IMR-90 (cell line): ENCODE data around the gene GRAP. TPM values are rescaled to one million over a fixed set of nuclear protein-coding genes. Genes with fewer than 3 reads are reported as not detected.
"Not testable (repeated sequence)": the region's sequence is repeated elsewhere in the genome, so short reads cannot be mapped to it uniquely, and the experiment has no call there.

Experiments
- ATAC-seq: fragments of 200-7000 bp; cut with Tn5 transposase; 2 replicates; pipeline ENCODE4 v1.9.1; 2020; ENCODE audit warnings: low read depth, mild to moderate bottlenecking, moderate library complexity
- BruUV-seq: library from RNA; stranded (reverse); fragments of 400-500 nt; replicated peaks from 2 replicates; lab custom pipeline; 2021; lab: Mats Ljungman, UMichigan
- CTCF ChIA-PET: fragments of 300-600 bp; formaldehyde crosslinking; extraction: SDS; loops from one replicate; lab custom pipeline; 2021; ENCODE audit warnings: antibody characterized with exemption; lab: Yijun Ruan, JAX
- POLR2A ChIA-PET: fragments of 300-600 bp; sonication (Branson Sonifier 250); formaldehyde crosslinking; loops from one replicate; lab custom pipeline; 2022; ENCODE audit warnings: antibody characterized with exemption; ENCODE audit not compliant: unreplicated experiment; lab: Charles Lee
- DNase-seq: peaks from one replicate; pipeline ENCODE4 v3.0.0; 2013
- H2AFZ ChIP-seq: replicated peaks from 2 replicates; pipeline ENCODE3; 2013; ENCODE audit warnings: low read length, mild to moderate bottlenecking; ENCODE audit not compliant: poor library complexity
- H2AK5ac ChIP-seq: 2 replicates; pipeline ENCODE4 v1.6.1; 2013; ENCODE audit warnings: low read depth, low read length, inconsistent platforms
- H2AK9ac ChIP-seq: replicated peaks from 2 replicates; pipeline ENCODE3; 2013; ENCODE audit warnings: mild to moderate bottlenecking, low read depth, low read length, moderate library complexity; ENCODE audit not compliant: poor library complexity
- H2BK120ac ChIP-seq: 2 replicates; pipeline ENCODE4 v1.6.1; 2013; ENCODE audit warnings: low read depth, low read length, inconsistent platforms
- H2BK15ac ChIP-seq: 3 replicates; pipeline ENCODE4 v1.6.1; 2013; ENCODE audit warnings: low read depth, low read length, inconsistent platforms
- H2BK20ac ChIP-seq: 2 replicates; pipeline ENCODE4 v1.6.1; 2013; ENCODE audit warnings: low read depth, mild to moderate bottlenecking, inconsistent platforms, low read length, moderate library complexity
- H2BK5ac ChIP-seq: 2 replicates; pipeline ENCODE4 v1.6.1; 2013; ENCODE audit warnings: mild to moderate bottlenecking, low read depth, low read length, inconsistent platforms; ENCODE audit not compliant: poor library complexity, severe bottlenecking
- H3K14ac ChIP-seq: replicated peaks from 2 replicates; pipeline ENCODE4 v1.6.1; 2013; ENCODE audit warnings: low read depth, low read length, inconsistent platforms
- H3K18ac ChIP-seq: 2 replicates; pipeline ENCODE4 v1.6.1; 2013; ENCODE audit warnings: low read depth, low read length, control low read depth
- H3K23ac ChIP-seq: 2 replicates; pipeline ENCODE4 v1.6.1; 2013; ENCODE audit warnings: low read depth, low read length, inconsistent platforms
- H3K27ac ChIP-seq: 2 replicates; pipeline ENCODE4 v1.5.1; 2013; ENCODE audit warnings: mild to moderate bottlenecking, control low read depth, low read length; ENCODE audit not compliant: insufficient read depth
- H3K27me3 ChIP-seq: 2 replicates; pipeline ENCODE4 v1.6.1; 2013; ENCODE audit warnings: low read length; ENCODE audit not compliant: control insufficient read depth, insufficient read depth
- H3K36me3 ChIP-seq: 2 replicates; pipeline ENCODE4 v1.6.1; 2013; ENCODE audit warnings: low read length, mixed read lengths; ENCODE audit not compliant: control insufficient read depth, insufficient read depth
- H3K4ac ChIP-seq: 2 replicates; pipeline ENCODE4 v1.6.1; 2013; ENCODE audit warnings: low read depth, low read length, inconsistent platforms
- H3K4me1 ChIP-seq: 2 replicates; pipeline ENCODE4 v1.6.1; 2013; ENCODE audit warnings: low read length, mixed read lengths; ENCODE audit not compliant: control insufficient read depth, insufficient read depth
- H3K4me2 ChIP-seq: 2 replicates; pipeline ENCODE4 v1.6.1; 2013; ENCODE audit warnings: low read depth, mild to moderate bottlenecking, control low read depth, low read length, moderate library complexity
- H3K4me3 ChIP-seq: 2 replicates; pipeline ENCODE4 v1.5.1; 2013; ENCODE audit warnings: low read depth, mild to moderate bottlenecking, control low read depth, low read length, moderate library complexity; ENCODE audit not compliant: insufficient read depth
- H3K56ac ChIP-seq: 2 replicates; pipeline ENCODE4 v1.6.1; 2013; ENCODE audit warnings: low read length, inconsistent platforms; ENCODE audit not compliant: insufficient read depth; ENCODE audit errors: extremely low read depth
- H3K79me1 ChIP-seq, 2 experiments: 2 replicates each; pipeline ENCODE4 v1.6.1; 2013; ENCODE audit warnings: low read length in 2 of 2, inconsistent platforms in 1 of 2, low read depth in 1 of 2
- H3K9ac ChIP-seq: 2 replicates; pipeline ENCODE4 v1.6.1; 2013; ENCODE audit warnings: low read depth, low read length, control low read depth
- H3K9me1 ChIP-seq: 2 replicates; pipeline ENCODE4 v1.6.1; 2013; ENCODE audit warnings: low read length, inconsistent platforms; ENCODE audit not compliant: insufficient read depth
- H3K9me3 ChIP-seq: 2 replicates; pipeline ENCODE4 v1.6.1; 2013; ENCODE audit warnings: low read length; ENCODE audit not compliant: control insufficient read depth, insufficient read depth
- H4K20me1 ChIP-seq: 2 replicates; pipeline ENCODE4 v1.6.1; 2013; ENCODE audit warnings: low read length, inconsistent platforms; ENCODE audit not compliant: insufficient read depth
- H4K5ac ChIP-seq: 2 replicates; pipeline ENCODE4 v1.6.1; 2013; ENCODE audit warnings: mild to moderate bottlenecking, low read depth, low read length, control low read depth
- H4K8ac ChIP-seq, 2 experiments: 2 replicates each; pipeline ENCODE4 v1.6.1; 2013; ENCODE audit warnings: low read depth in 2 of 2, low read length in 2 of 2, control low read depth in 1 of 2, inconsistent platforms in 1 of 2
- H4K91ac ChIP-seq: 2 replicates; pipeline ENCODE4 v1.6.1; 2013; ENCODE audit warnings: low read depth, low read length, inconsistent platforms; ENCODE audit not compliant: insufficient read depth
- WGBS, 2 experiments: methylation state at CpG; one replicate each; pipeline versions ENCODE4 v1.1.5 to v1.1.7; 2013; ENCODE audit warnings: missing lambda C conversion rate in 2 of 2; ENCODE audit not compliant: insufficient read length in 1 of 2; ENCODE audit errors: extremely low coverage in 2 of 2; 5-methylcytosine and 5-hydroxymethylcytosine counted together
- dilution Hi-C: fragments of 300-500 bp; cut with HindIII; formaldehyde crosslinking; loops from one replicate; pipeline ENCODE4 v1.14.3; 2018; ENCODE audit warnings: low sequenced_read_pairs; ENCODE audit not compliant: unreplicated experiment
- in situ Hi-C: fragments of 300-500 bp; cut with MboI; formaldehyde crosslinking; loops from 3 replicates; pipeline ENCODE4 v1.14.3; 2019; ENCODE audit warnings: low sequenced_read_pairs, inconsistent platforms, mixed read lengths
- intact Hi-C: fragments of 100-400 bp; cut with micrococcal nuclease; formaldehyde crosslinking; loops from 2 replicates; pipeline ENCODE4 v1.10.0; 2022
- polyA plus RNA-seq, 3 experiments: library from polyadenylated mRNA; depleted of rRNA; stranded (reverse); fragments of >200 nt; gene quantifications; 2 replicates each; pipeline ENCODE4 v1.2.3, GENCODE V29; 2012; ENCODE audit warnings: low replicate concordance in 1 of 3
- total RNA-seq: library from RNA; depleted of rRNA; stranded (reverse); fragments of >200 nt; gene quantifications from 2 replicates; pipeline ENCODE4 v1.2.3, GENCODE V29; 2012

The GRAP gene
- total and polyA plus RNA-seq, 2 of the 4 experiments (the other 2 are of a cell fraction): under 0.01 to 0.14 TPM

- H4K8ac ChIP-seq, H3K56ac ChIP-seq, H2AFZ ChIP-seq, H3K79me1 ChIP-seq, H2BK5ac ChIP-seq, H3K23ac ChIP-seq, H3K4ac ChIP-seq, H3K14ac ChIP-seq, H4K20me1 ChIP-seq, H2AK5ac ChIP-seq, H3K4me3 ChIP-seq, intact Hi-C loops, in situ Hi-C loops, H2BK15ac ChIP-seq, H2BK20ac ChIP-seq, H4K91ac ChIP-seq, H3K18ac ChIP-seq, H2BK120ac ChIP-seq, H4K5ac ChIP-seq, H3K36me3 ChIP-seq, H3K27ac ChIP-seq, POLR2A ChIA-PET, H3K9ac ChIP-seq, CTCF ChIA-PET, H3K9me1 ChIP-seq, H2AK9ac ChIP-seq, BruUV-seq, dilution Hi-C loops, H3K4me2 ChIP-seq, H3K4me1 ChIP-seq, H3K9me3 ChIP-seq, H3K27me3 ChIP-seq, DNase-seq: not testable (repeated sequence)
- ATAC-seq: peak; percentile 61
- no CpG with 5 or more reads among the region's 5 CpGs for whole genome bisulfite sequencing, 2 experiments
Observed at GRCh38 chr17:19029740-19030139, 17.0 kb downstream of the GRAP start.

GRCh38 chr17:19028671-19029070 lies 18.1 kb downstream of the GRAP start:
- intact Hi-C loops, H3K14ac ChIP-seq, H4K8ac ChIP-seq, H2BK120ac ChIP-seq, DNase-seq, H3K23ac ChIP-seq, H3K36me3 ChIP-seq, H3K9me3 ChIP-seq, H4K91ac ChIP-seq, H2BK15ac ChIP-seq, H2BK20ac ChIP-seq, H3K4me2 ChIP-seq, H2AK9ac ChIP-seq, CTCF ChIA-PET, H3K9me1 ChIP-seq, H3K79me1 ChIP-seq, dilution Hi-C loops, H4K20me1 ChIP-seq, H2BK5ac ChIP-seq, H3K4me1 ChIP-seq, H2AFZ ChIP-seq, H3K18ac ChIP-seq, POLR2A ChIA-PET, H3K56ac ChIP-seq, H3K27me3 ChIP-seq, H3K4ac ChIP-seq, H4K5ac ChIP-seq, H3K4me3 ChIP-seq, H3K9ac ChIP-seq, H3K27ac ChIP-seq, in situ Hi-C loops, ATAC-seq, BruUV-seq, H2AK5ac ChIP-seq: not testable (repeated sequence)
- WGBS, 2 experiments: no CpG with 5 or more reads among the region's 11 CpGs
